WTC11 (cell line): Measurements from ENCODE around the gene ZMIZ1. TPM values are rescaled to one million over a fixed set of nuclear protein-coding genes. Genes with fewer than 3 reads are reported as not detected.

ENCODE experiments used
- ATAC-seq: fragments of 200-7000 bp; cut with Tn5 transposase; 2 replicates; pipeline ENCODE4 v1.10.0; 2021; ENCODE audit warnings: mild to moderate bottlenecking, moderate library complexity
- CTCF ChIA-PET: fragments of 300-600 bp; sonication (Branson Sonifier 250); formaldehyde crosslinking; loops from one replicate; lab custom pipeline; 2021; ENCODE audit warnings: antibody characterized with exemption; lab: Charles Lee
- POLR2A ChIA-PET: fragments of 350-600 bp; sonication (Branson Sonifier 250); formaldehyde crosslinking; loops from one replicate; lab custom pipeline; 2021; ENCODE audit warnings: antibody characterized with exemption; lab: Charles Lee
- DNase-seq: peaks from one replicate; pipeline ENCODE4 v3.0.0; 2021; ENCODE audit warnings: low spot score
- H3K27ac Mint-ChIP-seq: 2 replicates; pipeline ENCODE4 v1.8.0; 2021; ENCODE audit warnings: mixed read lengths
- H3K27me3 Mint-ChIP-seq: 2 replicates; pipeline ENCODE4 v1.8.0; 2021; ENCODE audit warnings: low read depth, mild to moderate bottlenecking, moderate library complexity, mixed read lengths
- H3K36me3 Mint-ChIP-seq: 2 replicates; pipeline ENCODE4 v1.8.0; 2021; ENCODE audit warnings: mixed read lengths
- H3K4me1 Mint-ChIP-seq: 2 replicates; pipeline ENCODE4 v1.8.0; 2022; ENCODE audit warnings: mixed read lengths
- H3K4me3 Mint-ChIP-seq: 2 replicates; pipeline ENCODE4 v1.8.0; 2021; ENCODE audit warnings: mild to moderate bottlenecking, moderate library complexity, mixed read lengths
- H3K9me3 Mint-ChIP-seq: 2 replicates; pipeline ENCODE4 v1.8.0; 2021; ENCODE audit warnings: mixed read lengths
- CBFB ChIP-seq: sonication (generic); formaldehyde crosslinking; IDR thresholded peaks from 2 replicates; pipeline ENCODE4 v1.8.1; 2022; ENCODE audit warnings: mild to moderate bottlenecking, low read depth, missing genetic modification reagents
- FOXP1 ChIP-seq: sonication (generic); formaldehyde crosslinking; IDR thresholded peaks from 2 replicates; pipeline ENCODE4 v1.8.0; 2022; ENCODE audit warnings: missing genetic modification reagents, mild to moderate bottlenecking, moderate library complexity, borderline replicate concordance
- GTF2I ChIP-seq: fragments of 250-450 bp; sonication (Bioruptor Pico); conservative IDR thresholded peaks from 2 replicates; pipeline ENCODE4 v1.4.0; 2021; ENCODE audit warnings: mild to moderate bottlenecking
- NFE2L1 ChIP-seq: sonication (generic); formaldehyde crosslinking; IDR thresholded peaks from 2 replicates; pipeline ENCODE4 v1.8.1; 2023; ENCODE audit warnings: missing genetic modification reagents
- NR1H2 ChIP-seq: sonication (generic); formaldehyde crosslinking; IDR thresholded peaks from 2 replicates; pipeline ENCODE4 v1.9.0; 2021; ENCODE audit warnings: mild to moderate bottlenecking, moderate library complexity, missing genetic modification reagents
- PRRX2 ChIP-seq: fragments of 250-450 bp; sonication (Bioruptor Pico); IDR thresholded peaks from 2 replicates; pipeline ENCODE4 v1.8.0; 2021; ENCODE audit warnings: mild to moderate bottlenecking
- RELA ChIP-seq: sonication (generic); formaldehyde crosslinking; IDR thresholded peaks from 2 replicates; pipeline ENCODE4 v1.8.1; 2022; ENCODE audit warnings: missing genetic modification reagents, mild to moderate bottlenecking, borderline replicate concordance
- ZNF121 ChIP-seq: sonication (generic); formaldehyde crosslinking; IDR thresholded peaks from 2 replicates; pipeline ENCODE4 v1.8.0; 2023; ENCODE audit warnings: missing genetic modification reagents
- ZNF232 ChIP-seq: sonication (generic); formaldehyde crosslinking; IDR thresholded peaks from 2 replicates; pipeline ENCODE4 v1.8.0; 2022; ENCODE audit warnings: mild to moderate bottlenecking, missing genetic modification reagents
- ZNF396 ChIP-seq: fragments of 250-450 bp; sonication (Bioruptor Pico); IDR thresholded peaks from 2 replicates; pipeline ENCODE4 v1.8.0; 2021; ENCODE audit warnings: mild to moderate bottlenecking, moderate library complexity, borderline replicate concordance
- total RNA-seq: library from RNA; stranded (reverse); gene quantifications from 3 replicates; pipeline ENCODE4 v1.2.3, GENCODE V29; 2021
- TF ChIP-seq, protein P1 (sequence below): fragments of 250-450 bp; sonication (Bioruptor Pico); IDR thresholded peaks from 2 replicates; pipeline ENCODE4 v1.8.0; 2021; ENCODE audit warnings: mild to moderate bottlenecking
- TF ChIP-seq, protein P2 (sequence below): sonication (generic); formaldehyde crosslinking; conservative IDR thresholded peaks from 2 replicates; pipeline ENCODE4 v1.8.1; 2022; ENCODE audit warnings: mild to moderate bottlenecking, missing genetic modification reagents
- TF ChIP-seq, protein P3 (sequence below): sonication (generic); formaldehyde crosslinking; IDR thresholded peaks from 2 replicates; pipeline ENCODE4 v1.8.0; 2022; ENCODE audit warnings: mild to moderate bottlenecking, missing genetic modification reagents
- TF ChIP-seq, protein P4 (sequence below): sonication (generic); formaldehyde crosslinking; IDR thresholded peaks from 2 replicates; pipeline ENCODE4 v1.8.1; 2022; ENCODE audit warnings: low read depth, missing genetic modification reagents, borderline replicate concordance
- TF ChIP-seq, protein P5 (sequence below): fragments of 200-600 bp; IDR thresholded peaks from 2 replicates; pipeline ENCODE4 v1.8.0; 2022; ENCODE audit warnings: antibody characterized with exemption
- TF ChIP-seq, protein P6 (sequence below): sonication (generic); formaldehyde crosslinking; IDR thresholded peaks from 2 replicates; pipeline ENCODE4 v1.8.1; 2022; ENCODE audit warnings: missing genetic modification reagents, borderline replicate concordance

Gene ZMIZ1
- total RNA-seq, 1 experiment from 2014 or later: 44.4 TPM

DNA sequence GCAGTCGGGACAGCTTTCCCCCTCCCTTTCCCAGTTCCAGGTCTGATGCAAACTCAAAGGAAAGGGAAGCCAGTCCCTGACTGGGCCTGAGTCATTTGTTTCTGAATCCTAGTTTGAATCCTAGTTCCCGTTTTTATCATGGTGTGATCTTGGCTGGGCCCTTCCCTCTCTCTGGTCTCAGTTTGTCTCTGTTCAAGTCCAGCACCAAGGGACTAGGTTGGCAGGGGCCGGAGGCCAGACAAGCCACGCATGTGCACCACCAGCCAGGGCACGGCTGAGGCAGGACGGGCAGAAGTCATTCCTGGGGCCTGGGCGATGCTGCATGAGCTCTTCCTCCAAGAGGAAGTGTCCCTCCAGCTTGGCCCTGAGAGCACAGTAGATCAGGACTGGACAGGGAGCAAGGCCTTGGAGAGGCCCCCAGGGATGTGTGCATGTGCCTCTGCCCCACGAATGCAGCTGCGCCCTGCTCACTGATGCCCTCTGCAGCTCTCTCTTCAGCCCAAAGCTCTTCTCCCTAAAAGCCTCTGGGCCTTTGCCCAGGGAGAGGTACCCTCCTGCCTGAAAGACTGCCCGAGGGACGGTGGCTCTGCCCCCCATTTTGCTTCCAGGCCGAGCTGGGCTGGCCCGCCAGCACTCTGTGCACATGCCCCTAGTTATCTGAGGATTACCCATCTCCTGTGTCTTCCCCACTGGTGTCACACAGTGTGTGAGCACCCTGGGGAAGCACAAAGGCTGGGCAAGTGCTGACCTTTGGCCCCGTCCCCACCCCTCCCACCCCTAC lies 86.7 kb downstream of the ZMIZ1 start:
- H3K9me3 Mint-ChIP-seq: no peaks in the 10 kb centered on the region
- CTCF ChIA-PET: interaction anchor here (1.2 to 3.8 kb wide), 4 partner anchors 26 to 42 kb away, joined by 3 to 24 read pairs (median 4); no protein-coding TSS in a partner anchor
- peak overlapping the region; percentile 93 for H3K27ac Mint-ChIP-seq
- no peak overlapping the region for H3K4me3 Mint-ChIP-seq
- H3K4me1 Mint-ChIP-seq: peaks cover 55% of the 10 kb centered on the region
- no peaks in the 10 kb centered on the region for H3K36me3 Mint-ChIP-seq
- no peak for TF ChIP-seq NR1H2 (CRISPR knock-in tag)
- TF ChIP-seq, protein P1, sequence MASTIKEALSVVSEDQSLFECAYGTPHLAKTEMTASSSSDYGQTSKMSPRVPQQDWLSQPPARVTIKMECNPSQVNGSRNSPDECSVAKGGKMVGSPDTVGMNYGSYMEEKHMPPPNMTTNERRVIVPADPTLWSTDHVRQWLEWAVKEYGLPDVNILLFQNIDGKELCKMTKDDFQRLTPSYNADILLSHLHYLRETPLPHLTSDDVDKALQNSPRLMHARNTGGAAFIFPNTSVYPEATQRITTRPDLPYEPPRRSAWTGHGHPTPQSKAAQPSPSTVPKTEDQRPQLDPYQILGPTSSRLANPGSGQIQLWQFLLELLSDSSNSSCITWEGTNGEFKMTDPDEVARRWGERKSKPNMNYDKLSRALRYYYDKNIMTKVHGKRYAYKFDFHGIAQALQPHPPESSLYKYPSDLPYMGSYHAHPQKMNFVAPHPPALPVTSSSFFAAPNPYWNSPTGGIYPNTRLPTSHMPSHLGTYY (CRISPR knock-in tag): no peak
- TF ChIP-seq, protein P2, sequence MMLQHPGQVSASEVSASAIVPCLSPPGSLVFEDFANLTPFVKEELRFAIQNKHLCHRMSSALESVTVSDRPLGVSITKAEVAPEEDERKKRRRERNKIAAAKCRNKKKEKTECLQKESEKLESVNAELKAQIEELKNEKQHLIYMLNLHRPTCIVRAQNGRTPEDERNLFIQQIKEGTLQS (CRISPR knock-in tag): no peak
- no peak for TF ChIP-seq FOXP1 (CRISPR knock-in tag)
- TF ChIP-seq ZNF396: no peak
- TF ChIP-seq, protein P3, sequence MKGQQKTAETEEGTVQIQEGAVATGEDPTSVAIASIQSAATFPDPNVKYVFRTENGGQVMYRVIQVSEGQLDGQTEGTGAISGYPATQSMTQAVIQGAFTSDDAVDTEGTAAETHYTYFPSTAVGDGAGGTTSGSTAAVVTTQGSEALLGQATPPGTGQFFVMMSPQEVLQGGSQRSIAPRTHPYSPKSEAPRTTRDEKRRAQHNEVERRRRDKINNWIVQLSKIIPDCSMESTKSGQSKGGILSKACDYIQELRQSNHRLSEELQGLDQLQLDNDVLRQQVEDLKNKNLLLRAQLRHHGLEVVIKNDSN (CRISPR knock-in tag): no peak
- TF ChIP-seq, protein P4, sequence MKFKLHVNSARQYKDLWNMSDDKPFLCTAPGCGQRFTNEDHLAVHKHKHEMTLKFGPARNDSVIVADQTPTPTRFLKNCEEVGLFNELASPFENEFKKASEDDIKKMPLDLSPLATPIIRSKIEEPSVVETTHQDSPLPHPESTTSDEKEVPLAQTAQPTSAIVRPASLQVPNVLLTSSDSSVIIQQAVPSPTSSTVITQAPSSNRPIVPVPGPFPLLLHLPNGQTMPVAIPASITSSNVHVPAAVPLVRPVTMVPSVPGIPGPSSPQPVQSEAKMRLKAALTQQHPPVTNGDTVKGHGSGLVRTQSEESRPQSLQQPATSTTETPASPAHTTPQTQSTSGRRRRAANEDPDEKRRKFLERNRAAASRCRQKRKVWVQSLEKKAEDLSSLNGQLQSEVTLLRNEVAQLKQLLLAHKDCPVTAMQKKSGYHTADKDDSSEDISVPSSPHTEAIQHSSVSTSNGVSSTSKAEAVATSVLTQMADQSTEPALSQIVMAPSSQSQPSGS (CRISPR knock-in tag): no peak
- no peak for TF ChIP-seq ZNF232 (CRISPR knock-in tag)
- TF ChIP-seq, protein P5, sequence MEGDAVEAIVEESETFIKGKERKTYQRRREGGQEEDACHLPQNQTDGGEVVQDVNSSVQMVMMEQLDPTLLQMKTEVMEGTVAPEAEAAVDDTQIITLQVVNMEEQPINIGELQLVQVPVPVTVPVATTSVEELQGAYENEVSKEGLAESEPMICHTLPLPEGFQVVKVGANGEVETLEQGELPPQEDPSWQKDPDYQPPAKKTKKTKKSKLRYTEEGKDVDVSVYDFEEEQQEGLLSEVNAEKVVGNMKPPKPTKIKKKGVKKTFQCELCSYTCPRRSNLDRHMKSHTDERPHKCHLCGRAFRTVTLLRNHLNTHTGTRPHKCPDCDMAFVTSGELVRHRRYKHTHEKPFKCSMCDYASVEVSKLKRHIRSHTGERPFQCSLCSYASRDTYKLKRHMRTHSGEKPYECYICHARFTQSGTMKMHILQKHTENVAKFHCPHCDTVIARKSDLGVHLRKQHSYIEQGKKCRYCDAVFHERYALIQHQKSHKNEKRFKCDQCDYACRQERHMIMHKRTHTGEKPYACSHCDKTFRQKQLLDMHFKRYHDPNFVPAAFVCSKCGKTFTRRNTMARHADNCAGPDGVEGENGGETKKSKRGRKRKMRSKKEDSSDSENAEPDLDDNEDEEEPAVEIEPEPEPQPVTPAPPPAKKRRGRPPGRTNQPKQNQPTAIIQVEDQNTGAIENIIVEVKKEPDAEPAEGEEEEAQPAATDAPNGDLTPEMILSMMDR: no peak
- TF ChIP-seq NFE2L1 (CRISPR knock-in tag): no peak
- TF ChIP-seq PRRX2 (CRISPR knock-in tag): no peak
- no peak for TF ChIP-seq CBFB (CRISPR knock-in tag)
- TF ChIP-seq RELA: no peak
- TF ChIP-seq GTF2I (CRISPR knock-in tag): no peak
- no peak for TF ChIP-seq ZNF121 (CRISPR knock-in tag)
- TF ChIP-seq, protein P6, sequence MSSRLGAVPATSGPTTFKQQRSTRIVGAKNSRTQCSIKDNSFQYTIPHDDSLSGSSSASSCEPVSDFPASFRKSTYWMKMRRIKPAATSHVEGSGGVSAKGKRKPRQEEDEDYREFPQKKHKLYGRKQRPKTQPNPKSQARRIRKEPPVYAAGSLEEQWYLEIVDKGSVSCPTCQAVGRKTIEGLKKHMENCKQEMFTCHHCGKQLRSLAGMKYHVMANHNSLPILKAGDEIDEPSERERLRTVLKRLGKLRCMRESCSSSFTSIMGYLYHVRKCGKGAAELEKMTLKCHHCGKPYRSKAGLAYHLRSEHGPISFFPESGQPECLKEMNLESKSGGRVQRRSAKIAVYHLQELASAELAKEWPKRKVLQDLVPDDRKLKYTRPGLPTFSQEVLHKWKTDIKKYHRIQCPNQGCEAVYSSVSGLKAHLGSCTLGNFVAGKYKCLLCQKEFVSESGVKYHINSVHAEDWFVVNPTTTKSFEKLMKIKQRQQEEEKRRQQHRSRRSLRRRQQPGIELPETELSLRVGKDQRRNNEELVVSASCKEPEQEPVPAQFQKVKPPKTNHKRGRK: no peak
- H3K27me3 Mint-ChIP-seq: no peaks in the 10 kb centered on the region
- ATAC-seq (no peak), DNase-seq (no peak)
- POLR2A ChIA-PET: no interaction called here
